SW480 (cell line): Measurements from ENCODE around the gene UNC93A.
"Not testable (repeated sequence)": the region's sequence is repeated elsewhere in the genome, so short reads cannot be mapped to it uniquely, and the experiment has no call there.

Source experiments
- DNase-seq: peaks from one replicate; pipeline ENCODE4 v3.0.0-alpha.2; 2016; ENCODE audit warnings: low spot score

Gene UNC93A

DNA sequence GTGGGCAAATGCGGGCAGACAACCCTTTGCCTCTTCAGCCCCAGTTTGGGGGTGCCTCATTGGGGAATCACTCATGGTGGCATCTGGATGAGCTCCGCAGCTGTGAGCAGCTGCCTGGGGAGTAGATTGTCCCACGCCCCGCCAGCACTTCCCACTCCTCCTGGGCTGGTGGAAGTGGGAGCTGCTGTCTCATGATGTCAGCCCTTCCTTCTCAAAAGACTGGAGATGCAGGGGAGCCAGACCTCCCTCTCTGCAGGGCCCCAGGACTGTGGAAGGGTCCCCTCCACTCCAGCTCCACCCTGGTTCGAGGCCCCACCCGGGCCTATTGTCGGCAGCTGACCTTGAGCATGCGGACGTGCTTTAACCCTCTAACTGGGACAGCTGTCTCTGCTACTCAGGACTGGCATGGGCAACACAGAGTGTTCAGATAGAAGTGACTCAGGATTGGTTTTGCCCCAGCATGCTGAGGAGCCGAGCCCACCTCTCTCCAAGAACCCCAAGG lies 2.0 kb downstream of the UNC93A start:
- DNase-seq = no peak

DNA sequence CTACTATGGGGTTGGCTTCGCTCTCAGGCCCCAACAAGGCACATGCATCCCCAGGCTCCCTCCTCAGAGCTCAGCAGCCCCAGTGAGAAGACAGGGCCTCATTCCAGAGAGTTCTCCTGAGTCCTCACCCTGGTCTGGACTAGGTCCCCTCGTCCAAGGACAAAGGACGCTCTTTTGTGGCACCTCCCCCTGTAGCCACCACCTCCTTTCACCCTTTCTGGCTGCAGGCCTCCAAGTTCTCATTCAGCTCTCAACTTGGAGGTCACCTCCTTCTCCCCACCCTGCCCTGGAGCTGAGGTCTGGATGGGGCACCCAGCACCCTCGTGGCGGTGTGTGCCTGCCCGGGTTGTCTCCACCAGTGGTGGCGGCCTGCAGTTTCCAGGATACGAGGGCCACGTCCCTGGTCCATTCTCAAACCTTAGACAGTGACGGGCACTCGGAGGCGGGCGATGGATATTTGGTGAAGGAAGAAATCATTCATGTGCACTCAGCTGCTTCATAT lies 2.5 kb downstream of the UNC93A start:
- DNase-seq = no peak

DNA sequence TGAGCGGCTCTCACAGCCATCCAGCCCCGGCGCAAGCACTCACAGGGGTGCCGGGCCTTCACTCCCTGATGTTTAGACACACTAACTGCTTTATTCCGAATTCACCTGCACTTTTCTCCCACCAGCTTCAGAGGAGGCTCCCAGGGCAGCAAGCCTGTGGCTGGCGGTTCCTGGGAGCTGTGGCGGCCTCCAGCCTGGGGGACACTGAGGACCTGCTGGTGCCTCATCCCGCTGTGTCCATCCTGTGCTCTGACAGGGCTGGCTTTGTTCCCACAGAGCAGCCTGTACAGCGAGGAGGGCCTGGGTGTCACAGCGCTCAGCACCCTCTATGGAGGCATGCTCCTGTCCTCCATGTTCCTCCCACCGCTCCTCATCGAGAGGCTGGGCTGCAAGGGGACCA lies 3.1 kb downstream of the UNC93A start:
- DNase-seq = no peak

DNA sequence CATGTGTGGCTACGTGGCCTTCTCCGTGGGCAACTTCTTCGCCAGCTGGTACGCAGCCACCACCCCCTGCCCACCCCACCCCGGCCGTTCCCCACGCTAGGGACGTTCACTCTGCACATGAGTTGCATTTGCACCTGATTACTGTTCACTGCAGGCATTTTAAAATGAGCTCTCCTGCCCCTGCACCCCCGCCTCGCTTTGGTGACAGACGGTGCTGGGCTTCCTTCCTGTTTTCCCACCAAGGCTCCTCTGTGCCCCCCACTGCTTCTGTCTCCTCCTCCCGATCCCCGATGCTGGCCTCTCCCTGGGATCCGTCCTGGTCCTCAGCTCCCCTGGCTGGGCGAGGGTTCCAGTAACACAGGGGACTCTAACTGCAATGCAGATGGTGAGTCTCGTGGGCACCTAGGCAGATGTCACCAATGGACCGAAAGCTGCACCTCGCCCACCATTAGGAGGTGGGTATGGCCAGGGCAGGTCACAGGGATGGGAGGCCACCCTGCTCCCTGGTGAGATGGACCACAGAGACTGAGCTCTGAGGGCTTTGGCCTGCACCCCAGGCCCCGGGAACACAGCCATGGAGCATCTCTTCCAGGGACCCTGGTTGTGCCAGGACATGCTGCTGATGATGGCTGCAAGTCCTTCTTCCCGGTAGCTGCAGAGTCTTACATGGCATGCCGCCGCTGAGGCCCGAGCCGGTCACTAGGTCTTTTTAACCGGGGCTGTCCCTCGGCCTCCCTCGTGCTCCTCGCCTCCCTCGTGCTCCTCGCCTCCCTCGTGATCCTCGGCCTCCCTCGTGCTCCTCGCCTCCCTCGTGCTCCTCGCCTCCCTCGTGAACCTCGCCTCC lies 3.8 kb downstream of the UNC93A start:
- DNase-seq = no peak

DNA sequence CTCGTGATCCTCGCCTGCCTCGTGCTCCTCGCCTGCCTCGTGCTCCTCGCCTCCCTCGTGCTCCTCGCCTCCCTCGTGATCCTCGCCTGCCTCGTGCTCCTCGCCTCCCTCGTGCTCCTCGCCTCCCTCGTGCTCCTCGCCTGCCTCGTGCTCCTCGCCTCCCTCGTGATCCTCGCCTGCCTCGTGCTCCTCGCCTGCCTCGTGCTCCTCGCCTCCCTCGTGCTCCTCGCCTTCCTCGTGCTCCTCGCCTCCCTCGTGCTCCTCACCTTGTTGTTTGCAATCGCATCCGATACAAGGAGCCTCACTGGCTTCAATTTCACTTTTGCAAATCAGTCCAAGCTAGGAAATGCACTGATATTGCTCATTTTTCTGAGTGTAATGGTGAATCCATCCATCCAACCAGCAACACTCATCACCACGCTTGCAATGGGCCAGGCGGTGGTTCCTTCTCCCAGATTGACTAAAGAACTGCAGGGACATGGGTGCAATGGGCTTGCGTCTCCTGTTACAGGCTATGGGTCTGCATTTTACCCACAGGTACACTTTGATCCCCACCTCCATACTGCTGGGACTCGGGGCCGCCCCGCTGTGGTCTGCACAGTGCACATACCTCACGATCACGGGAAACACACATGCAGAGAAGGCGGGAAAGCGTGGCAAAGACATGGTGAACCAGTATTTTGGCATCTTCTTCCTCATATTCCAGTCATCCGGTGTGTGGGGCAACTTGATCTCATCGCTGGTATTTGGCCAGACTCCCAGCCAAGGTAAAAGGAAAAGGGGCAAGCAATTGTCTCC lies 4.6 kb downstream of the UNC93A start:
- no peak for DNase-seq

DNA sequence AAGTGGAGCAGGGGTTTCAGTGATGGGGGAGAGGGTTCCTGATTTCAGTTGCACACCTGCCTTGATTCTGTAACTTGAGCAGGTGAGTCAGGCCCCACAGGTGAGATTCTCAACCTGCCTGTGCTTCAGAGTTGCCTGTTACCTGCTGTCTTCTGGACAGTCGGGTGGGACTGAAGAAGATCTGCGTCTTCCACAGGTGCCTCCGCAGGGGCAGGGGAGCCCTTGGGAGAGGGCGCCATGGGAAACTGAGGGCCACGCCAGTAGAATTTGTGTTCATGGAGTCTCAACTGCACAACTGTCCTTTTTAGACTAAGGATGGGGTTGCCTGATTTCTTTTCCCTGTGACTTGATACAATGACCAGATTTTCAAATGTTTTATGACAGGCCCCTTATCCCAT lies 5.2 kb downstream of the UNC93A start:
- DNase-seq = no peak

DNA sequence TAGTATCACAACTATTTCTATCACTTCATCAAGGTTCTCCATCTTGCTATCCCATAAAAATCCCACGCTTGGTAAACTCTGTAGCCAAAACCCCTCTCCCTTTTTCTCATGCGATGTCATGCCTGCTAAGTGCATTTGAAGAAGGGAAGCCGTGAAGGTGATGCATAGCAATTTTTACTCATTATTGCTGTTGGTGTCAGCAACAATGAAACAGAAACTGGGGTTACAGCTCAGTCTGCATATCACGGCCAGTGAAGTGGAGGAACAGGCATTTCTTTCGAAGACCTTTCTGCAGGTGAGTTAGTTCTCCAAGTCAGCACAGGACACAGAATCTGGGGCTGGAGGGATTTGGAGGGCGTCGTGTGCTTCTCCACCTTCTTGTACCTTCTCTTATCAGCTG lies 5.8 kb downstream of the UNC93A start:
- no peak for DNase-seq

DNA sequence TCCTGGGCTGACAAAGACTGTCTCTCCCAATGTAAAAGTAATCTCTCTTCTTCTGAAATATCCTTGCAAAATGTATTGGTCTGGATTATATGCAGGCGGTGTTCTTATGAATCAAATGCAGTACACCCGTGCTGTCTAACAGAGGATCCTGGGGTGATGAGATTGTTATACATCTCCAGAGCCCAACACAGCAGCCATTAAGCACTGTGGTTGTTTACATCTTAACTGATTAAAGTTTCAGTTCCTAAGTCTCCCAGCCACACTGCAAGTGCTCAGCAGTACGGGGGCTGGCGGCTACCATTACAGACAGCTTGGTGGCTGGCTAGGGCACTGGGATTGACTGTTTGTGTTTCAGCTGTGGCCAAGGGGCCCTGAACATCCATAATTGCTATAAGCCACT lies 7.0 kb downstream of the UNC93A start:
- DNase-seq = no peak

DNA sequence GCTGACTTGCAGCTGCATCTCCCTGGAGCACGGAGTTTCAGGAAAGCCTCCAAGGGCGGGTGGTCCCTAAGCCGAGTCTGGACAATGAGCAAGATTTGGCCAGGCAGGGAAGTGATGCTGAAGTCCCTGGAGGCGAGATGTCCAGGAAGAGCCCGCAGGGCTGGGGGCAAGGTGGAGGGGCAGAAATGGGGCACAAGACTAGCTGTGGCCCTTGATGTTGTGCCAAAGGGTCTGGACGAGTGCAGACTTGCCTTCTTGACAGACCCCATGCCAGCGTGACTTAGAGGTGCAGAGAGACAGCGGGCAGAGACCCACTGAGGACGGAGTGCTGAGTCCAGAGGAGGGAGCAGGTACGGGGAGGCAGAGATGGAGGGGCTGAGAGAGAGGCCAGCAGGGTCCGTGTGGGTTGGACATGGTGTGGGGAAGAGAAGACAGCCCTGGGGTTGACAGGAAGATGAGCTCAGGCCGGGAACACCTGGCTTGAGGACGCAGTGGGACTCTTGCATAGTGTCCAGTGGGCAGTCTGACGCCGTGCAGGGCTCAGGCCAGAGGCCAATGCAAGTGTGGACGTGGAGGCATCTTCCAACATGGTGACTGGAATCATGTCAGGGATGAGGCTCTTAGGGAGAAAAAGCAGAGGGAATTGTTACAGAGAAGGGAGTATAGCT lies 8.7 kb downstream of the UNC93A start:
- DNase-seq = no peak

DNA sequence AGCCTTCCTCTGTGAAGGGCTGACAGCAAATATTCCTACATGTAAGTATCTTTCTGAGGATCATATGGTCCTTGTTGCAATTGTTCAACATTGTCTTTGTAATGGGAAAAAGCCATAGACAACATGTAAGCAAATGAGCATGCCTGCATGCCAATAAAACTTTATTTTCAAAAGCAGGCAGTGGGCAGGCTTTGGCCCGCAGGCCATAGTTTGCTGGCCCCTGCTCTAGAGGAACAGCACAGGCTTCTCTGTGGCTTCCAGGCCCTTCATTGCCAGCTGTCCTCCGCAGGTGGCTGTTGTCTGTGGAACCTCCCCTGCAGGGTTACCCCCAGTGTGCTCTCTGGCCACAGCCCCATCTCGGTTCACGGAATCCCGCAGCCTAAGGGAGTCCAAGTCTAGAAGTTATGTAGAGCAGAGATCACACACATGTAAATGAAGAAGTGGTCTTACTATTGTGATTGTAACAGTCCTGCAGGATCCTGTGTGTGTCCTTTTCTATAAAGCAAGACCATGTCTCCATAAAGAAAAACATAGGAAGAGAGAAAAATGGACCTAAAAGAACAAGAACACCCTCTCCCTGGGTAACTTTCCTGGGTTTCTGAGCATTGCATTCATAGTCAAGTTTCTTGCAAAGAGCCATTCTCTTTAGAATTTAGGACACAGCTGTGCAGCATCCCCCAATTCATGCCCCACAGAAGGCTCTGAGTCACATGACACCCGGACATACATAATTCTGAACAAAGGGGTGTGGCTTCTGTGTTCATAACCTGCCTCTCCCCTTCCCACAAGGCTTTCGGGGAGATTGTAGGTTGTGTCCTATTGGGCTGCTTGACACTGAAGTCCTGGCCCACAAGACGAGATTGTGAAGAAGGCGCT lies 10.0 kb downstream of the UNC93A start:
- no peak for DNase-seq

DNA sequence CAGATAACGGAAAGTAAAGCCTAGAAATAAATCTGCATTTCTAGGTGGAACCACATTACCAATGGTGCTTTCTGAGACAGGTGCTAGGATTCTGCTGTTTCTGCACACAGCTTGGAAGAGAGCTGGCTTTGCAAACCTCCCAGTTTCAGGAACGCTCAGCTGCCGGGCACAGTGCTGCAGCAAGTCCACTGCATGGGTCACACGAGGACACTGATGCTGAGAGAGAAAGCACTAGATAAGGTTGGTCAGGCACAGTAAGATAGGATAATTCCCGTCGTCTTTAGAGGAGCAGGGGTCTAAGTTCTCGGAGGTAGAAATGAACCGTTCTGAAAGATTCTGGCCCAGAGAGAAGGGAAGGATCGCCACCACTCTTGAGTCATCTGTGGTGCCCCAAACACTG lies 11.0 kb downstream of the UNC93A start:
- DNase-seq = no peak

DNA sequence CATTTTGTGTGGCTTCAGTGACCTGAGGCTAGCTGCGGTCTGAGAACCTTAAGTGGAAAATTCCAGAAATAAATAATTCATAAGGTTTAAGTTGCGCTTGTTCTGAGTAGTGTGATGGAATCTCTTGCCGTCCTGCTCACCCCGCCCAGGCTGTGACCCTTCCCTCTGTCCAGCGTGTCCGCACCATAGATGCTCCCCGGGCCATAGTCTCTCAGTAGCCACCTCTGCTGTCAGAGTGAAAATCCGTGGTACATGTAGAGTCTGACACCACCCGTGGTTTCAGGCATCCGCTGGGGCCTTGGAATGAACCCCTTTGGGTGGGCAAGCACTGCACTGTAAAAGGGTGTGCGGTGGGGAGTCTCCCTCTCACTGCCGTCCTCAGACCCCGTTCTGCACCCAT lies 11.7 kb downstream of the UNC93A start:
- no peak for DNase-seq

DNA sequence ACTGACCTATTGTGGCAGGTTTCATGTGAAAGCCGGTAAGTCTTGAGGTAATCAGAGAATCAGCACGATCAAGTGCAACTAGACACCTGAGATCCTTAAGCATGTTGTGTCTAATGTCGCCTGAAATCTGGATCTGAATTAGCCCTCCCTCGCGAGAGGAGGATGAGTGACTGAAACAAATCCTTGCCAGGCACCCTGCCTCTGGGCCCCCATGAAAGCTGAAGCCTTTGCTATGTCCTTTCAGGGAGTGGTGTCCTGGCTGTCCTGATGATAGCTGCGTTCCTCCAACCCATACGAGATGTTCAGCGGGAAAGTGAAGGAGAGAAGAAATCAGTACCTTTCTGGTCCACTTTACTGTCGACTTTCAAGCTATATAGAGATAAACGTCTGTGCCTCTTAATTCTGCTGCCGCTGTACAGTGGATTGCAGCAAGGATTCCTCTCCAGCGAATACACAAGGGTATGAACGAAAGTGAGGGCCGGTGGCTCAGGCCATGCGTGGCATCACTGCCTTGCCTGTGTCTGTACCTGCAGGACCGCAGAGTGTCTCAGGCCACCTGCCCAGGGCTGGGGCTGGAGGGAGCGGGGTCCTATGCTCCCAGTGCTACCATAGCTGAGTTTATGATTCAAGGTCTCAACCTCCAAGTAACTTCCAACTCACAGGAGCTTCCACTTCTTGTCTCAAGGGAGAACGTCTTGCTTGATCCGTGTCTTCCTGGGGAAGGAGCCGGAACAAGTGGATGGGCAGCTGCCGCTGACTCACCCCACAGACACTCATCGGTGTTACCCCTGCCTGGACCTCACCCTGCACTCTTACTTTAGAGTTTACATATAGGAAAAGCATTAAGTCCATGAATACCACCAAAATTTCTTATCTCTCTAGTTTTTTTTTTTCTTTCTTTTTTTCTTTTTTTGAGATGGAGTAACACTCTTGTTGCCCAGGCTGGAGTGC lies 12.8 kb downstream of the UNC93A start:
- DNase-seq = no peak

DNA sequence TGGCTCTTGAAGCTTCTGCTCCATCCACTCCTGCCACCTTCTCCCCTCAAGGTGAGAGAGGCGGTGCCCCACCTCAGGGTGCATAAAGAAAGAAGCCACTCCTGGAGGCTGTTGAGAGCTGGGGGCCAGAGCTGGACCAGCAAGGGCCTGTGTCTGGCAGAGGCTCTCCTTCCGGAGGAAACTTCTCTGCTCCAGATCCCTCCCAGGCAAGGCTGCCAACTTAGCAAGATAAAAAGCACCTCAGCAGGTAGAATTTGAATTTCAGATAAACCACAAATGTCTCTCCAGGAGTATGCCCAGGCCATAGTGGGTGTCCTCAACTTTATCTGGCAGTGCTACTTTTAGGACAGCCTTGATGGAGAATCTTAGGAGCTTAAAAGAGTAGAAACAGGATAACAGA lies 13.8 kb downstream of the UNC93A start:
- DNase-seq = no peak

DNA sequence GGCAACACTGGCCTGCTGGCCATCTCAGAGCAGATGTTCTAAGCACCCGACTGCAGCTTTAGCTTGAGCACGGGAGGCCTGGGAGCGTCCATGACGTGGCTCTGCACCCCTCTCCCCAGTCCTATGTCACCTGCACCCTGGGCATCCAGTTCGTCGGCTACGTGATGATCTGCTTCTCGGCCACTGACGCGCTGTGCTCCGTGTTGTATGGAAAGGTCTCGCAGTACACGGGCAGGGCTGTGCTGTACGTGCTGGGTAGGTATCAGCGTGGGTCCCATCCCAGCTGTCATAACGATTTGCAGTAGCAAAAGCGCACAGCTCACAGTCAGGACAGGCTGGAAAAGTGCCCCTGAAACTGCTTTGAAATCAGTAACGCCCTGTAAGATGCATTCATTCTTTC lies 14.7 kb downstream of the UNC93A start:
- DNase-seq = no peak

DNA sequence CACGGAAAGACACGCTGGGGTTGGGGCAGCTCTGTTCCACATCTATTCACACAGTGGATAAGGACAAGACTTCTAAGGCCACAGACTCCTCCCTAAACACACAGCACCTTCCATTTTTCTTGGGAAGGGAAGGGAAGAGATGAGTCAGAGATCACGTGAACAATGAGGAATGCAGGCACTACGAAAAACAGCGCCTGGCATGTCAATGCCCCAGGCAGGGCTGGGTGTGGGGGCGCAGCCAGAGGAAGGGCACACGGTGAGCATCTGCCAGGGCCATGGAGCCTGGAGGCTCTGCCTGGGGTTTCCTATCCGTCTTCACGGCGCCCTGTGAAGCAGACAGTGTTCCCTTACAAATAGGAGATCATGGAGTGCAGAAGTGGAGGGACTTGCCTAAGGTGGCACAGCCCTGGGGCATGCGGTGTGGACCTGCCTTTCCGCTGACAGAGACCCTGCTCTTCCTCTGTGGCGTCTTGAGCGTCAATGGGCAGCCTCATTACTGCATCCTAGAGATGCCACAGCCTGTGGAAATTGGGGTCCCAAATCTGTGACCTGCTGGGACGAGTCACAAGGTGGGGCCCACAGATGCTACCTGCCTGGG lies 15.4 kb downstream of the UNC93A start:
- peak; percentile 64 for DNase-seq

DNA sequence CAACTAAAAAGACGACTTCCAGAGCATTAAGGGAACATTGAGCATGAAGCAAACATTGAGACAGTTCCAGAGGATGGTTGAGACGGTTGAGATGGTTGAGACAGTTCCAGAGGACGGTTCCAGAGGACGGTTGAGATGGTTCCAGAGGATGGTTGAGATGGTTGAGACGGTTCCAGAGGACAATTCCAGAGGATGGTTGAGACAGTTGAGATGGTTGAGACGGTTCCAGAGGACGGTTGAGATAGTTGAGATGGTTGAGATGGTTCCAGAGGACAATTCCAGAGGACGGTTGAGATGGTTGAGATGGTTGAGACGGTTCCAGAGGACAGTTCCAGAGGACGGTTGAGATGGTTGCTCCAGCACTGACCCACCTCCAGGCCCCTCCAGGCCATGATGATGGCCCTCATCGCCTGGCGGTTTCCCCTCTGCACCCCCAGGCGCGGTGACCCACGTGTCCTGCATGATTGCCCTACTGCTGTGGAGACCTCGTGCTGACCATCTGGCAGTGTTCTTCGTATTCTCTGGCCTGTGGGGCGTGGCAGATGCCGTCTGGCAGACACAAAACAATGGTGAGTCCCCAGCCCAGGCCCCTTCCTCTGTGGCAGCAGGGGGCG lies 16.3 kb downstream of the UNC93A start:
- no peak for DNase-seq

DNA sequence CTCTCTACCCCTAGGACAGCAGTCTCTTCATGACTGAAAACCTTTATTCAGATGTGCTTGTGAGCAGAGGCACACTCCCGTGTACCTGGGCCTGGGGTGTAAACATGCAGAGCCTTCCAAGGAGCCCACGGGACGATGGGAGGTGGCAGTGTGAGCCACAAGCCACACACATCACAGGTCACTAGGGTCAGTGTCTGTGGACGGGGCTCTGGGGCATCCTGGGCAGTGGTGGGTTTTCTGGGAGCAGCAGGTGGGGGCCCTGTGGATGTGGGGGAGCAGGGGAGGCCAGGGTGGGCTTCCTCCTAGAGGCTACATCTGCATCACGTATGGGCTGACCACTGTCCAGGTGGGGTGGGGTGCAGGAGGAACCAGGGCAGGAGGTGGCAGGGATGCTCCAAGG lies 17.1 kb downstream of the UNC93A start:
- DNase-seq = no peak

DNA sequence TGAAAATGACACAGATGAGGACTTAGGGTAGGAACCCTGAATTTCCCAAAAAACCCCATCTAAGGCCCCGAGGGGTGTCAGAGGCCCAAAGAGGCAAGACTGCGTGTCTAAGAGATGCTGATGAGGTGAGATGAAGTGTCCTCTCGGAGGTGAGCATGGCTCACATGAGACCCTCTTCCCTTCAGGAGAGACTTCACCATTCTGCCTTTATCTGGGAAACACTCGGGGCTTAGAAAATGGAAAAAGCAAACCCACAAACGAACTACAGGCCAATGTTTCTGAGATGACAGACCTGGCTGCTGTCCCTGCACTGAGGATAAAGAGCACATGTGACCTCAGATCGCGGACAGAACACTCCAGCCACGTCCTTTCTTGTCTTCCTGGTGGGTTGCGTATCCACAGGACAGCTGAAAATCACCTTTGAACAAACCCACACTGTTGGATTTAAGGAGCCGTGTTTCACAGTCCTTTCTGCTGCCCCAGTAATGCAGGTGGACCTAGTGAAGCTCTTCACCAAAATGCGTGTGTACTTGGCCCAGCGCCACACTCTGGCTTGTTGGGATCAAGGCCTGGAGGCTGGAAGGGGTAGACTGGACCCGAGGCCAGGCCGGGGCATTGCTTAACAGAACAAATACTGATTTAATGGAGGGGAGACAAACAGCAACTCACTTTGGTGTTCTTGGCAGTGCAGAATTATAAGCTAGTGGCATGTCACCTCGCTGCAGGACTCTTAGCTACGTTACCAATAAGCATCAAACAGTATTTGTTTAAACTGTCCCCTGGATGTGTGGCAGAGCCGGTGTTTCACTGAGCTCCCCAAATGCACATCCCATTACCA lies 18.5 kb downstream of the UNC93A start:
- DNase-seq = not testable (repeated sequence)
